NOMO-1 (cell line): ENCODE data around the gene ZNF831.
A peak's percentile ranks its signal among the peaks of the same experiment; 100 is the strongest.

Experiments used
- DNase-seq, 2 experiments: peaks; one replicate each; lab custom pipeline; 2025; ENCODE audit not compliant: unreplicated experiment in 2 of 2; lab: John Stamatoyannopoulos, UW

The ZNF831 gene

GRCh38 chr20:59240006-59240405, 76.4 kb downstream of the ZNF831 start:
- DNase-seq = no peak

- DNase-seq = peak; percentile 11 to 57
These were observed 79.3 kb downstream of the ZNF831 start for GRCh38 chr20:59242714-59243626.

- DNase-seq = no peak
These were observed 83.2 kb downstream of the ZNF831 start for GRCh38 chr20:59246691-59247400.

DNA sequence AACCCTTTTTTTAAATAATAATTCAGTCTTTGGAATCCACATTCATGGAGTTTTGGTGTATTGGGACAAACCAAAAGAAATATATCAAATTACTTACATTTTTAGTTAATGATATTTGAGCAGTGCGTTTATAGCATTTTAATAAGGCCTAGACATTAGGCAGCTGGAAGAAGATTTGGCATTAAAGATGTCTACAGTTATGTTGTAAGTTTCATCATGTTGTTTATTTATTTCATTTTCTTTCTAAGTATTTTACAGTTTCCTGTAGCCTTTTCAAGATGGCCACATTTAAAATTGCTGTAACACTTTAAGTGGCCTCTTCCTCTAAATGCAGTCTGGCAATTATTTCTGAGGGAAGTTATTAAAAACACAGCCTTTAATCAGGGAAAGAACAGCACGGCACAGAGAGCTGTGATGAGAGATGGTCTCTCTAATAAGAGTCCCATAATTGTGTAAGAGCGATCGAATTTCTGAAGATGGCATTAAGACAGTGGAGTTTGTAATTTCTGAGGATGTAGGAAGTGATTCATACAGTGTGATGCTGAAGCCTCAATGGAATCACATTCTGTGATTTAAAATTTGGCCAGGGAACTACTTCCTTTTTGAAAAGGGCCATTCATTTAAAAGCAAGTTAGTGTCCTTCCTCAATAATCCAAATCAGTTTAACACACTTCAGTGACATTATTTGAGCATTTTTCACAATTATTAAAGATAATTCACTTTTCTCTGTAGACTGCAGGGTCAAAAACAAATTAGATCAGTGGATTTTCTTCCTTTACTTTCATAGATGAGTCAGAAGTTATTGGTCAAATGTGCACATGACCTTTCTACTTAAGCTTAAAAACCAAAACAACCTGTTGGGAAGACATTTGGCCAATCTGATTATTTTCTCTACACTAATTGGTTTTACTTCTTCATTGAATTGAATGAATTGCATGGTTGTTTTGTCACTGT, 84.4 kb downstream of the ZNF831 start:
- peak; percentile 6 to 58 for DNase-seq

DNA sequence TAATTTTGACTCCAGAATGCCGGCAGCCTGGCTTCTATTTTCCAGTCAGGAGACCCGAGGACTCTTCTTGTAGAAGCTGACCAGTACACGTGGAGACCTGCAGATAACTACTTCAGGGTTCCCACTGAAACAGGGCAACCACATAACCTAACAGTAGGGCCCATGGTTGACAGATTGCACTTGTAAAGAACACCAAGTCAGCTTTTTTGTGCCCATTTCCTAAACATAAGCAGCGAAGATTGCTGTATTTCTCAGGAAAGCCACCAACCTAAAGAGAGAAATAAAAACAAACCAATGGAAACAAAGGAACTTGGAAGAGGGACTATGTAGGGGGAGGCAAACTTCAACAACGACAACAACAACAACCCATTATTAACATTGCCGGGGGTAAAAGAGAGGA, 86.7 kb downstream of the ZNF831 start:
- no peak for DNase-seq

GRCh38 chr20:59253325-59253724, 89.7 kb downstream of the ZNF831 start:
- peak; percentile 2 to 67 for DNase-seq

GRCh38 chr20:59253779-59254319, 90.2 kb downstream of the ZNF831 start:
- DNase-seq = no peak

DNA sequence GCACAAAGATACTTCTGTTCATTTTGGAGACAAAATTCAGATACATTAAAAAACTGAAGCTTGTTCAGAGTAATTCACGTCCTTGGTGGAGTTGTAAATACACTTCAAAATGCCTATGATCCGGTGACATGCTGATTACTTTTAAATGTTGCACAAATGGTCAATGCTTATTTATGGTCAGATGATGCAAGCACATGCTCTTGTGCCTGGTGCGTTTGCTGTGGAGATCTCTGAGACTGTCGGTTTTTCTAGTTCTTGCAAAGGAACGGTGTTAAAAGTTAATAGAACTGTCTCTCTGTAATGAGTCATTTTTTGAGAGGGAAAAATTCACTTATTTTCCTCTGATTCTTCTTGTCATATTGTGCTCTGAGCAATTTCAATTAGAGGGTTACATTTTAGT, 91.6 kb downstream of the ZNF831 start:
- no peak for DNase-seq

GRCh38 chr20:59258221-59258621, 94.6 kb downstream of the ZNF831 start:
- DNase-seq = peak; percentile 31 to 86

DNA sequence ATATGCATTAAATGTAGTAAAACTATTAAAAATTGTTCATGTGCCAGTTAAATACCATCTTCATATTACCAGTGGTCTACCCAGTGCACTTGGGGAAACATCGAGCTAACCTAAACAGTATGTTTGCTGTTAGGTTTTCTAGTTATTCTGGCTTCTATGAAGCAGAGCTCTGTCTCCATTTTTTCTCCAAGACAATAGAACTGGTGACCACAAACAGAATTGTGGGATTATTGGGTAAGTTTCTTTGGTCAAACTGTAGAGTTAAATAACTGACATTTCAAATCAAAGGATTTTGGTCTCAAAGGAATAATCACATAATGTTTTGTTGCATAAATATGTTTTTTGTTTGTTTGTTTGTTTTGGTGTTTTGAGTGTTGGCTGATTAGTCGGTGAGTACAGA, 96.3 kb downstream of the ZNF831 start:
- no peak for DNase-seq

DNA sequence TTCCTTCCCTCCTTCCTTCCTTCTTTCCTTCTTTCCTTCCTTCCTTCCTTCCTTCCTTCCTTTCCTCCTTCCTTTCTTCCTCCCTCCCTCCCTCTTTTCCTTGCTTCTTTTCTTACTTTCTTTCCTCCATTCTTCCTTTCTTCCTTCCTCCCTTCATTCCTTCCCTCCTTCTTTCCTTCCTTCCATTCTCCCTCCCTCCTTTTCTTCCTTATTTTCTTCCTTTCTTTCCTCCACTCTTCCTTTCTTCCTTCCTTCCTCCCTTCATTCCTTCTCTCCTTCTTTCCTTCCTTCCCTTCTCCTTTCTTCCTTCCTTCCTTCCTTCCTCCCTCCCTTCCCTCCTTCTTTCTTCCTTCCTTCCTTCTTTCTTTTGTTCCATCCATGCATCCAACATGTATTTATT, 101.7 kb downstream of the ZNF831 start:
- DNase-seq = no peak

GRCh38 chr20:59268870-59269269, 105.2 kb downstream of the ZNF831 start:
- no peak for DNase-seq

DNA sequence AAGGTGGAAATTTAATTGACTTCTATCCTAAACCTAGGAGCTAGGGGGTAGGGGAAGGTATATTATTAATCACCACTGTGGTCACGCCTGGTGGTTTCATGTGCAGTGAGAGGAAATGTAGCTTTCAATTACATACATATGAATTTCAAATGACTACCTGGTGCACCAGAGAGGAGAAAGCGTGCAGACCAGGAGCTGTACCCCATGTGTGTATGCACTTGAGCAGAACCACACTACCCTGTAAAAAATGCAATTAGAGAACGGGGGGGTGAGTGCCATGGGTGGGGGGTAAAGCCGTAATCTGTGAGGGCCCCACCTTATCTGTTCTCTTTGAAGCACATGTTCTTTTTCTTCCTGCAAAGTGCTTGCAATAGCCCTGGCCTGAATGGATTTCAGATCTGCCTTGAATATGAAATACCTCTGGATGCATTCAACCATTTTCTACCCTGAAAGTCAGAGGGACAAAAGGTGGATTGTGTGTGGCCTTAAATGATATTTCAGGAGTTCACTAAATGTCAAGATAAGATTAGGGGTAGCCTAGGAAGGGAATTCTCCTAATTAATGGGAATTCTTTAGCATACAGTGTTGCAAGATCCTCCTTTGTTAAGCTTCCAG, 105.9 kb downstream of the ZNF831 start:
- DNase-seq = no peak

DNA sequence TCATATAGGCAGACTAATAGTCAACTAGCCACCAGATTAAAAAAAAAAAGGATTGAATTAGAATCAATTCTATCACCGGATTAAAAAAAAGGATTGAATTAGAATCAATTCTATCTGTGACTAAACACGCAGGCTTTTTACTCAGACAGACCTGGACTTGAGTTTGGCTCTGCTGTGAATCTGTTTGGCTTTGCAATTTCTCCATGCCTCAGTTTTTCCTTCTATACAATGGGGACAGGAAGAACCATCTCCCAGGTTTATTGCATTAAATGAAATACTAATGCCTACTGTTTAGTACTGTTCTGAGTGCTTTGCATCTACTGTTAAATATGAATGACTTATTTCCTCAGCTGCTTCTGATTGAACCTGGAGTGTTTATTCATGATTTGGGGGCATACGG, 106.8 kb downstream of the ZNF831 start:
- DNase-seq = no peak

DNA sequence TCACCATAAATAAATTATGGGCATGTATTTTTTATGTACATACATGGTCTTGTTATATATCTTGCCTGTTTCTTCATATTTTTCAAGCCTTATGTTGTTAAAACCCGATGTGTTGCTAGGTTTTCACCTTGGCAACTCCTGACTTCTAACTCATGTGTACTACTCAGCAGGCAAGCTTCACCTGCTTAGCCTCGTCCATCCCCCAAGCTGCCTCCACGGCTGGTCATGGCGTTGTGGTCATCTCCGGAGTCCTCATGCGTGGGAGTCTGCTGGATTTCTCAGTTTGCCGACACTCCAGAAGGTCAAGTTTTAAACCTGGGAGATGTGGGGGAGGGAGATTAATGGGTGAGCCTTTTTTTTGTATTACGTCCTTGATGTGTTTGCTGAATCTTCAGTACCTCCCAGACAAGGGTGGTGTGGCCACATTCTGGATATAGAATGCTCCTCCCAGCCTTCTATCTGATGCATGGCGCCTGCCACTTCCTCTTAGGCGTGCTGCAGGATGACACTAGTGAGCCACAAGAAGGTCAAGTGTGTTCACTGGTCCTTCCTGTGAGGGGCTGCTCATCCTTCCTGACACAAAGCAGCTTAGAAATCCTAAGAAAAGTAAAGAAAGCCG, 110.2 kb downstream of the ZNF831 start:
- no peak for DNase-seq

GRCh38 chr20:59276938-59277337, 113.3 kb downstream of the ZNF831 start:
- DNase-seq = no peak

DNA sequence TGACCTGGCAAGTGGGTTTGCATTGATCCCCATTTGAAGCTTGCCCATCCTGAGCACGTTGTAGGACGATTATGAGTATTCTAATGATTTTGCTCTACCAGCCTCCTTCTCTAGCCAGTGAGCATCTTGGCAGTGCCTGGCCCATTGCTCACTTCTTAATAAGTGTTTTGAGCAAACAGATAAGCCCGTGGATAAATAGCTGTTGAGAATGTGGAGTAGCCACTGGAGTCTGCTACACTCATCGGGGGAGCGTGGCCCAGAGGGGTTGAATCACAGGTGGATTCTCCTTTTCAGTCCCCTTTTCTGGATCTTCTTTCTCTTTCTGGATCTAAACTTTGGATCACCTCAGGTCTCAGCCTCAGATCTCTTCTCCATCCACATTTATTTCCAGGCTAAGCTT, 120.8 kb downstream of the ZNF831 start:
- no peak for DNase-seq

DNA sequence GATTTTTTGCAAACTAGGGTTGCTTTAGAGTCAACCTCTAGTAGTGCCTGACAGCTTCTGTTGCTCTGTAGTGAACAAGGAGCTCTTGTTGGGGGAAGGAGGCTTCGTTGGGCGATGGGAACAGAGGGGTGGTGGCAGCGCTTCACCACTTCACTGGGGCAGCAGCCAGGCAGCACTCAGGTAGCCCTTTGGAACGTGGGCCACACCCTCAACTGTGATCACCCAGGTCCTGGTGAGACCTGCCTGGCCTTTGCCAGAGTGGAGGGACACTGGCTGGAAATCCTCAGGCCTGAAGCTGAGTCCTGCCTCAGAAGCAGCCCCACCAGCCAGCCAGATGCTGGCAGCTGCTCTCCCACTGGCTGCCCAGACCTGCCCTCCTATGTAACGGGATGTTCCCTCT, 126.4 kb downstream of the ZNF831 start:
- DNase-seq = no peak

DNA sequence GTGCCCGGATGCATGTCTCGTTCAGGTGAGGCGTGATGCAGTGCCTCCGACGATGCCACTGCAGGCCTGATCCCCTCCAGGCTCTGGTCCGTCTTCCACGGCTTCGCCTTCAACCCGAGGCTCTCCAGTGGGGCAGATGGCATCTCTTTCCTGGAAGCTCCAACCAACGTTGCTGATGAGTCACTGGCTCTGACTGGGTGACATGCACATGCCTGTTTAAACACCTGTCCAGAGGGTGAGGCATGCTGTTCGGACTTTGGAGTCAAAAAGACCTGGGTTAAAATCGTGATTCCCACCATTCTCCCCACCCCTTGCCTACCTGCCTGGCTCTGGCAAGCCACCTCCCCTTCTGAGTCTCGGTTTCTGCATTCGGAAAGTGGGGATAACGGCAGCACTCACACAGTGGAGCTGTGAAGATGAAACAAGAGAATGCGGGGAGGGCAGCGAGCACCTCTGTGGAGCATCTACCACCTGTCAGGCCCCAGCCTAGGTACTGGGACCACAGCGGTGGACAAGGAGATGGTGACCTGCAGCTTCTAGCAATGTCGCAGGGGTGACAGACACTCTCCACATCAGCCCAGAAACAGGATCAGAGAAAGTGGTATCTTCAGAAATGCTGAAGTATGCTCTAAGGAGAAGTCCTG, 128.2 kb downstream of the ZNF831 start:
- no peak for DNase-seq
